ENCODE data around the gene IMP4.

DNA sequence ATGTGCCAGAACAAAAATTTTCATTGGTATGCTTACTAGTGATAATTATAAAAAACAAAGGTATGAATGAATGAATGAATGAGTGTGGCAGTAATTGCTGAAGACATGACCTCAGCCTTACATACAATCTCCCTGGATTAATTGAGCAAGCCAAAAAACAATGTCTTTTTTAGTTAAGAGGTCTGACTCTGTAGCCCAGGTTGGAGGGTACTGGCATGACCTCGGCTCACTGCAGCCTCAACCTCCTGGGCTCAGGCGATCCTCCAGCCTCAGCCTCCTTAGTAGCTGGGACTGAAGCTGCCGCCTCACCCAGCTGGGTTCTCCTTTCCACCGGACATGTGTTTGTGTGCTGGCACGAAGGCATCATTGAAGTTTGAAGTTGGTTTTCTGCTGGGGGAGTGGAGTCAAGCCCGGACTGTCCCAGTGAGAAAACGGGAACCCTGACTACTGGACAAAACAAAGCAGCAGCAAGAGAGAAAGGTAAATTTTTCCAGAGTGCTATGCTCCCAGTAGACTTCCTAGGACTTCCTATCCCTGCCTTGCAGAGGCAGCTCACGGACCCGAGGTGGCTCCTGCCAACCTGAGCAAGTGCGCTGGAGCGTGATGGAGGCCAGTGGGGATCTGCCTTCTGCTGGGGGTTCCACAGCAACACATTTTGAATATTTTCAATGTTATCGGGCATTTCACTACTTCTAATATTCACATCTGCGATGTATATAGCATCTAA is 6.4 kb upstream of the IMP4 start:
- TF ChIP-seq CTCF (IDR thresholded peaks at IDR 0.05; ENCODE audit: extremely low read depth in 1 of 2, insufficient read depth in 1 of 2, low read depth in 1 of 2, low read length in 2 of 2) (no peak), POLR2AphosphoS5 (IDR thresholded peaks at IDR 0.05; ENCODE audit: insufficient read depth, low read depth, low read length) (no peak), FOS (IDR thresholded peaks at IDR 0.05; ENCODE audit: borderline replicate concordance, insufficient read depth, low read length) (no peak), POLR2A (IDR thresholded peaks at IDR 0.05; ENCODE audit: low read depth, low read length) (no peak), EZH2 (IDR thresholded peaks at IDR 0.05; ENCODE audit: borderline replicate concordance, low read depth, low read length, severe bottlenecking) (no peak), GATA2 (IDR thresholded peaks at IDR 0.05; ENCODE audit: insufficient read depth, insufficient read length, low read depth, low read length) (no peak)
- TF ChIP-seq, protein P1, sequence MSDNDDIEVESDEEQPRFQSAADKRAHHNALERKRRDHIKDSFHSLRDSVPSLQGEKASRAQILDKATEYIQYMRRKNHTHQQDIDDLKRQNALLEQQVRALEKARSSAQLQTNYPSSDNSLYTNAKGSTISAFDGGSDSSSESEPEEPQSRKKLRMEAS (IDR thresholded peaks at IDR 0.05; ENCODE audit: insufficient read depth, insufficient read length) = no peak

Data from endothelial cell of umbilical vein (primary cell).